HTERT RPE-1 (cell line): ENCODE data around the gene INPP4B.

Experiments used
- in situ Hi-C: fragments of 300-500 bp; cut with MboI; formaldehyde crosslinking; loops from 4 replicates; pipeline ENCODE4 v1.14.3; 2020; ENCODE audit warnings: low sequenced_read_pairs

The INPP4B gene

DNA sequence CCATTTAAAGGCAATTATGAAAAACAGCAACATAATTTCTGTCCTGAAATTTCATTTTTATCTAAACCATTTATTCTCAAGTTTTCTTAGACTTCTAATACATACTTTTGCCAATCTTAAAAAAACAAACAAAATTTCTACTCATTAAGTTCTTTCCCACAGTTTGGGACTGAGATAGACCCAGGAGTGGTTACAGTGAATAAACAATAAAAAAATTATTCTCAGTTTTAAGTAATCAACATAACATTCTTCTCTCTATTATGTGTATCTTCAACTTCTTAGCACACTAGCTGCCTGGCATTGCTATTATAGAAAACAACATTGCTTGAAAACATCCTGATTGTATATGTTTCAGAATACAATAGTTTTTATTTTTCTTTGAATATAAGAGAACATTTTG is 676.9 kb downstream of the INPP4B start:
- in situ Hi-C loops, result no loop called here

DNA sequence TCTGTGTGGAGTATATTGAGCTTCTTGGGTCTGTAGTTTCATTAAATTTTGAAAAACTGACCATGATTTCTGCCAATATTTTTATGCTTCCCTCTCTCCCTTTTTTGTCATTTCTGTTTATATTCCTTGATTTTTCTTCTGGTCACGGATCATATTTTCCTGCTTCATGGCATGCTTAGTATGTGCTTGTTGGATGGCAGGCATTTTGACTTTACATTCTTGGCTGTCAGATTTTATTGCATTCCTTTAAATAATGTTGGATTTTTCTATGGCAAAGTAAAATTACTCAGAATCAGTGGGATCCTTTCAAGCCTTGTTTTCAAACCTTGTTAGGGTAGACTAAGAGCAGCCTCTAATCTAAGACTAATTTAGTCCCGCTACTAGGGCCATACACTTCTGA is 677.9 kb downstream of the INPP4B start:
- in situ Hi-C loops, result no loop called here

DNA sequence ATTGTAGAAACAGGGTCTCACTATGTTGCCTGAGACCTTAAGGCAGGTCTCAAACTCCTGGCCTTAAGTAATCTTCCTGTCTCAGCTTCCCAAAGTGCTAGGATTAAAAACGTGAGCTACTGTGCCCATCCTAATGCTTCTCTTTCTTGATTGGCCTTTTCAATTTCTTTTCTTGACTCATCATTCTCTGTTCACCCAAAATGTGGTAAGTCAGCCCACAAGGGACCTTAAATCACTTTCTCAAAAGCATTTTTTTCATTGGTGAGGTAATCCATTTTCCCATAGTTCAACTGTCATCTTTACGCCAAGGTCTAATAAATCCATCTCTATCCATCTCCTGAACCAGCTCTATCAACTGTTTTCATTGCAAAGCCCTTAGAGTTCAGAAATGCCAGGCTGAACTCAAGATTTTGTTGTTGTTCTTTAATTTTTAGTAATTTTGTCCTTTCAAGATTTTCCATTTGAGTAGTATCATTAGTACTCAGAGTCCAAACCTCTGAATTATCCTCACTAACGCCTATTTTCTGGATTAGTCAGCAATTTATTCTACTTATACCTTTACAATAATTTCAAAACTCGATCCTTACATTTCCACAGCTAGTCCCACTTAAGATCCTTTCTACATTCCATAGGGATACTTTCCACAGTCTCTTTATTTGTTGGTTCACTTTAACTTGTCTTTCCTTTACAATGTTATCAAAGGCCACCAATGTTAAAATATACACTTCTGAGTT is 681.2 kb downstream of the INPP4B start:
- in situ Hi-C loops, result no loop called here

DNA sequence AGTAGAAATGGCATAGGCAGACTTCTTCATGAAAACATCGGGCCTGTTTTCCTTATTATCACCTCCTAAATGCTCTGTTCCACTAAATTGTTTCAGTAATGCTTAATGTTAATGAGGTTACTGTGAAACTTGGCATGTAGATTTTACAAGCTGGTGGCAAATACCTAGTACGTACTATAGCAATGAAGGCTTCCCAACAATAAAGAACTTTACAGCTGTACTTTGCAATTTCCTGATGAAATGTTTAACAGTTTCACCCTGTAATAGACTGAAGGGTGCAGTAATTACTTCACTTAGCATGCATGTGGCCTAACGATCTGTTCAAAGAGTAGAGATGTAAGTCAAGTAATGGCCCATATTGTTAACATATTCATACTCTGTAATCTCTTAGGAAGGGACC is 685.0 kb downstream of the INPP4B start:
- in situ Hi-C loops, result no loop called here

DNA sequence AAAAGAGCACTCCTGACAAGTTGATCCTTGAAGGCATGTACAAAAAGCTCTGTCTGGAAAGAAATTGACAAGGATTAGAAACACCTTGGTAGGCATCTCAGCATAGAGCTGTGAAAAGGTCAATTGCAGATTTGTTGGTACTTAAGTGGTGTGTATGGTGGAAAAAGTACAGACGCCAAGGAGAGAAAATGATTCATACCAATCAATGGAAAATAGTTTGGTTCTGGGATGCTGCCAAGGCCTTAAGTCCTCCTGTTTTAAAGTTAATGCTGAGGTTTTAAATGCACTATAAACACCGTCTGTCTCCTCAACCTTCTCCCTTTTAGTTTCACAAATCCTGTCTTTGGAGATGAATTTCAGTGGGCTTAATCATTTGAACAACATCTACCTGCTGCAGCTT is 685.6 kb downstream of the INPP4B start:
- in situ Hi-C loops, result no loop called here

DNA sequence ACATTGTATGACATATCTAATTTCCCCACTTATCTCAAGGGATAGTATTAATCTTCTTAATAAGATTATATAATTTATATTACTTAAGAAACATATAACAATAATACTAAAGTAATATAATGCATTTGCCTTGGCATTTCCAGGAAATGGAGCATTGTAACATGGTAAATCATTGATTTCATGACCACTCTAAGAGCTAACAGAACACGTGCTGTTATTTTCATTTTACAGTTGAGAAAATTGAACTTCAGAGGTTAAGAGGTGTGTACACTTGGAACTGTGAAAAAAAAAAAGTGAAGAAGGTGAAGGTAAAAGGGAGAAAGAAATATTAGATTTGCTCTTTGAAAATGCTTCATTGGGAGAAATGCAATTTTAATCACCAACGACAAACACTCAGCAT is 687.1 kb downstream of the INPP4B start:
- in situ Hi-C loops, result no loop called here

DNA sequence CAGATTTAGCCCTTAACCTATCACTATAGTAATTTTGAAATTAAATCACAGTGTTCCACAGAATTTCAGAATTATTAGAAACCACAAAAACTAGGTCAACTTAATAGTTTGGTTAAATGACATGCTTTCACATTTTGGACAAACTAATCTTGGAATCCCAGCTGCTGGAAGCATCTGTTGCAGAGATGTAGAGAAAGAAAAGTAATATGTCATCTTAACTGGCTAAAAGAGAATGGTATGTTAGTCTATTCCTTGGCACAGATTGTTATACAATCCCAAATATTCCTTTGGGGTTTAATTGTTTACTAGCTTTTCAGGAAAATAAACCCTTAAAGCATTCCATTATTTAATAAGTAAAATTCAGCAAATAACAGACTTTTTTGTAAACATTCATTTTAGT is 689.8 kb downstream of the INPP4B start:
- in situ Hi-C loops, result no loop called here

DNA sequence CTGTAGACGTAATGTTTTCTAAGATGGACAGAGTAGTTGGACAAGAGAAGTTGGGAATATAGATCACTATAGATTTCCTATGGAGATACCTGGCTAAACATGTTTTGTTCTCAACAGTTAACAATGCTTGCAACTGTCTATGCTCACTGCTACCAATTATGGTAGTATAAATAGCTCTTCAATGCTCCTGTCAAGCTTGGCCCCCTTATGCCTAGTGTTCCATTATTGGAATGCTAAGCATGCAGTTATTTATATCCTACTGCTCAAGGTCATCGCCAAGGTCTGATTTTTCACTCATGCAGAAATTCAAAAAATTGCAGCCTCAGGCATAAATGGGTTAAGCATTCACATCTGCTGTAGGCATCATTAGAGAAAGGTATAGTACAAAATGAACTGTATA is 690.8 kb downstream of the INPP4B start:
- in situ Hi-C loops, result no loop called here

DNA sequence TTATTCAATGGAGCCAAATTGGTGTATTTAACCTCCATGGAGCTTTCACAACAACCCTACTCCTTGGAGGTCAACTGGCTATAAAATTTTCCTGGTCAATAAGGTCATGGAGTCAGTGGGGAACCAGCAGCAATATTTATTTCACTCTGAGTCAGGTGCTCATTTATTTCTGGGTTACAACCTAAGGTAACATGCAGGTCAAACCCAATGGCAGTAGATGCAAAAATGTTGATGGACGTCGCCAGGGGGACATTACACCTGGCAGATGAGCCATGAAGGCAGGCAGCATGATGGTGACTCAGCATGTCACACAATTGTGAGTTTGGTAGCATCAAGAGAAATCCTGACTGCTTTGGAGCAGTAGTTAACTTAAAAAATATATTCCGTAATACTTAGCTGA is 695.6 kb downstream of the INPP4B start:
- in situ Hi-C loops, result no loop called here

DNA sequence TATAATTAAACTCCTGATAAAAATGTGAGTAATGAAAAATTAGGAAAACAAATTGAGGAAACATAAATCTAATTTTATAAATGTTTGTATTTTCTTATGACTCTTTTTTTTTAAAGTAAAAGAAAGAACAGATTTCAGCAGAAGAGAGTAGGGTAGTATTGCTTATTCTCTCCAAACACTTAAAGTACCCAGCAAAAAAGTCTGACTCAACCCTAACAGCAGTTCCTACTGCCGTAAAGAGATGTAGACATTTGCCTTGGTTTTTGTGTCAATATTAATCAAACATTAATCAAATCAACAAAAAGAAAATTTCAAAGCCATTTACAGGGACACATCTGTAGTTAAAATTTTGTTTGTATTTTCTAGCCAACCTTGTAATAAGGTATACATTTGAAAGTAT is 701.3 kb downstream of the INPP4B start:
- in situ Hi-C loops, result no loop called here

DNA sequence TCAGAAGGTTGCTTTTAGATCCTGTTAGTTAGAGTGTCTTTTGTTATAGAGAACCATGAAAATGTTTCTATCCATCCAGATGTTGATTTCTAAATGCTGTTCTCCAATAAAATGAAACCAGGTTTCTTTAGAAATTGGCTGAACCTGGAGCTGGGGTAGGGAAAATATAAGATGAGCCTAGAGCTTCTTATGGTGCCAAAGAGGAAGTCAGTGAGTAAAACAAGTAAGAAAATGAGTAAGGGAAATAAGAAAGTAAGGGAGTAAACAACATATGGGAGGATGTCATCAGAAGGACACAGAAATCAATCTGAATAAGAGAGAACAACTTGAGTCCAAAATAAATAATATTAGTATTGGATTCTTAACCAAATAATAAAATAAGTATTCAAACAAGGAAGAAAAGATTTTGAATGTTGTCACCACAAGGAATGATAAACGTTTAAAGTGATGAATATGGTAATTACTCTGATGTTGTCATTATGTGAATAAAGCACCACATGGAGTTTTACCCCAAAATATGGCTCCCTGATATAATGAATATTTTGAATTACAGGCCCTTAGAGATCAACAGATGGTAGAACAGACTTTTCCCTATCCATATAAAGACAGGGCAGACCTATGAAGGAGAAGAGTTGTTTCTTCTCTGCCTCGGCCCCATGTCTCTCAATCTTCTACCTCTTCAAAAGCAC is 703.6 kb downstream of the INPP4B start:
- in situ Hi-C loops, result no loop called here

DNA sequence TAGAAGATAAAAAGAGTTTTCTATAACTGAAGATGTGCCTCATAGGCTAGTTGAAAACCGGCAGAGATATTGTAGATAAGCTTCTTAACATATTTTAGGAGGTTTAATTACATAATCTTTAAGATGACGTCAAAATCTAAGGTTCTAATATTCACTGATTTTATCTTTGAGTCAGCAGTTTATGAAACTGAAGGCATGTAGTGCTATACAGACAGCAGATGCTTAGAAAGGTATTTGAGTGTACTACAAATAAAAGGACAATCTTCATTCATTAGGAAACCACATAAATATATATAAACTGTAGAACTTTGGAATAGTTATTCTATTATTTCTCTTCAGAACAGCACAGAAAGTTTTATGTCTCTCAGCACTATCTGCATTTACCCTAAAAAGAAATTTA is 704.9 kb downstream of the INPP4B start:
- in situ Hi-C loops, result no loop called here

DNA sequence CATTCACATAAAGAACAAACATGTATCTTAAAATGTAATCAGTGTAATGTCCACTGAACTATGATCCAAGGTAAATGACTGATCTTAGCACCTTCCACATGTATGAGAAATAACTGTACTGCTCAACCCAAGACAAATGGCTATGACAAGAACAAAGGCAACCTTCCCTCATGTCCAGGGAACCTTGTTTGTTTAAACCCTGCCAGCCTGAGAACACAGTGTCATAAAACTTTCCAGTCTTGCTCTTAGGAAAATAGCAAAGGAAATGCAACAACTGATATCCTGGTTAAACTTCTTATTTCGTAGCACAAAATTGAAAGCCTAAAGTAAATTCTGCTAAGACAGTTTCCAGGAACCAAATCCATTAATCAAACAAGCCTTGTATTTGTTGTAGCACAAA is 715.4 kb downstream of the INPP4B start:
- in situ Hi-C loops, result no loop called here

DNA sequence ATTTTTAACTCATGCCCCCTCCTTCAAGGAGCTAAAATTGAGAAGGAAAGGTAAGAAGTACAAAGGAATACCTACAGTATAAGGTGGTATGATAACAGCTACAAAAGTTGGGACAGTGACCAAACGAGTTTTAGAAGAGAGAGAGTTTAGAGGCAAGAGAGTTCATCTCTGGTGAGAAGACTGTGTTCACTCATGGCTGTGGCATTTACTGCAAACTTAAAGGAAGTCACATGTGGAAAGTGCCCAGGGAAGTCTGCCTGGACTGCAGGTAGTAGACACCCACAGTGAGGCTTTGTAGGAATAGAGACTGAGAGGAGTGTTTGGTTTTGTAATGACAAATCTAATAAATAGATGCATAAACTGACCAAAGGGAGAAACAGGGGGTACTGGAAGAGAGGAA is 716.2 kb downstream of the INPP4B start:
- in situ Hi-C loops, result no loop called here

DNA sequence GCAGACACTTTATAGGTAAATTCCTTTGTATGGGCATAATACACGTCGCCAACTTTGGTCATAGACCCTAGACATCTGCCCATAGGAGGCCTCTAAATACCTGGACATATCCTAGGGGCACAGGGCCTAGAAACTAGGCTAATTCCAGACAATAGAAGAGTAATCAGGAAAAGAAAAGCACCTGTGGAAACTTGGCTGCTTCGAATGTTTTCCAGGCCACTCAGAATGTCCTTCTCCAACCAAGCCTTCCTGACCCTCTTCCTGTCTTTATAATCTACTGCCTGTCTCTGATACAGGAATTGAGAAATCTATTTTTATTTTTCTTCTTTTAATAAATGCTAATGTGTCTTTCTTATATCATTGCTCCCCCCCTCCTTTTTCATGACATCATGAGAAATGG is 716.6 kb downstream of the INPP4B start:
- in situ Hi-C loops, result no loop called here

DNA sequence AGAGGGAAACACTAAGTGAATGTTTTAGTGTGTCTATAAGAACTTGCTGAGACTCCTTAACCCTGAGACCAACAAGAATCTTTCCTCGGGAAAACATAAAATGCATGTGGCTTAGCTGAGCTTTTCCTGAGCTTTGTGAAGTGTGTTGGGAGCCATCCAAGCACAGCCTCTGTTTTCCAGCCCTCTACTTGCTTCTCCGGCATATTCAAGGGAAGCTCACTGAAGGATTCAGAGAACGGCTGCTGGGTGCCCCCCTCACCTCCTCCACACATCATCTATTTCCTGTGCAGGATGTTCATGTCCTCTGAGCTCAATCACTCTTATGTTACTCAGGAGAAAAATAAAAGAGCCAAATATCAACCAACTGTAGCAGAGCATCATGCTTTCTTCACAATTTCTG is 717.6 kb downstream of the INPP4B start:
- in situ Hi-C loops, result no loop called here

DNA sequence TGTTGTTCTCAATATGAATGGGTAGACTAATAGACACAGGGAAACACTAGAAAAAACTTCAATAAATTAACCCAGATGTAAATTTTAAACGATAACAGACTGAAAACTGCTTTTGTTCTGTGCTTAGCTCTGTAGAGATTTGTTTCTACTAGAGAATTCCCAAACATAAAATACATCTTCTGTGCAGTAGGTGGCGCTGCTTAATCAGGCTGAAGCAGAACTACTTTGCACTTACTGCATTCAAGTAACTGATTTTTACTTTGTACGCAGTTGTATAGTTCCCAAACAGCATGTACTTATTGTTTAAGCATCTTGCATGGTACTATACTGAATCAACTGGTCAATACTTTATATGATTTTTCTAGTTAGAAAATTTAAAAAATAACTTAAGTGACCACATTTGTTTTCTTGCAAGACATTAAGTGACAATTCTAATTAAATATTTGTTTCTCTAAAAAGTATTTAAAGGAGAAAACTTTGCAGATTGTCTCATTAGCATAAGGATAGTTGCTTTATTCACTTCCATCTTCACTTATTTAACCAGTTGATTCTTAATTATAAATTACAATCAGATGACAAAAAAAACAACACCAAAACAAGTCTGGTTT is 719.1 kb downstream of the INPP4B start:
- in situ Hi-C loops, result no loop called here

DNA sequence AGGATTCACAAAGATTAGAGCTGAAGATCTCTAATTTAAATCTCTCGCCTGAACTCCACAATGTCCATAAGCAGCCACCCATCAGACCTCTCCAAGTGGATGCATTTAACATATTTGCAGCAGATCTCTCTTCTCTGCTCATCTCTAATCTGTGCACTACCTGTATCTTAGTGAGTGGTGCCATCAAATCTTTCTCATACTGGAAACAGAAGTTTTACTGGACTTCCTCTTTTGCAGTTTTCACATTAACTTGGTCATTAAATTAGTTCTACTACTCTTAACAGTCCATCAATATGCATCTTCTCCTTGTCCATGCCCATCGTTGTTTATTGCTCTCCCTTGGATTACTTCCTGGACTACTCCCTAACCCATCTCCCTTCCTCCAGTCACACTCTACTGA is 721.2 kb downstream of the INPP4B start:
- in situ Hi-C loops, result no loop called here

DNA sequence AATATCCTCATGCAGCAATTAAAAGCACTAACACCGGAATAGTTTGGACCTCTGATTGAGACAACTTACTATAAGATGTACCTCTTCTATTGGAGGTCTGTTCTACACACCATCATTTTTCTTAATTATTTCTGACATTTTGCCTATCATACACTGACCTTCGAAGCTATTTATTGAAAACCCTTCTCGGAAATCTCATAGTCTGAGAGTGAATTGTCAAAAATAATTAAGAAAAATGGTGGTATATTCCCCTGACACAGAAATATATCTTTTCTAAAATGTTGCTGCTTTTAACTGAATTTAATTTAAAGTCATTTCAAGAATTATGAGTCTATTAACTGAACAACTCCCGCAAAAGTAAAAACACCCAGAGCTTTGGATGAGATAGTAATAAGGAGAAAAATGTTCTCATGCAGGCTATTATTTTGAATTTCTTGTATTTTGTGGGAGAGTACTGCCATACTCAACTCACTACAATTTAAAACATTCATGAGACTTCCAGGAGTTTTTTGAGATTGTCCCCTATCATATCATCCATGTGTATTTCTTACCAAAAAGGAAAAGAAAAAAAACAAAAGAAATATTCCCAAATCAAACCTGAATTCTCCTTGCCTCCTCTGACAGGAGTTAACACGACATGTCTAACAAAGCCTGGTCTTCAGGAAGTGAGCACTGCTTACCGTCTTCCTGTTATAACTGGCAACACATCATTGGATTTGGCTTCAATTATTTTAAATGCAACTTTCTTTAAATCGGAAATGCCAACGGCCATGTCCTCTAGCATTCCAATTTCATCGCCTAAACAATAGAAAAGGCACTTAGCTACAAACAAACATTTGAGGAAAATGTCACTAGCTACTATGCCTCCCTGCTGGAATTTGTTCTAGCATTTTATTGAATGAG is 724.4 kb downstream of the INPP4B start:
- in situ Hi-C loops, result no loop called here

DNA sequence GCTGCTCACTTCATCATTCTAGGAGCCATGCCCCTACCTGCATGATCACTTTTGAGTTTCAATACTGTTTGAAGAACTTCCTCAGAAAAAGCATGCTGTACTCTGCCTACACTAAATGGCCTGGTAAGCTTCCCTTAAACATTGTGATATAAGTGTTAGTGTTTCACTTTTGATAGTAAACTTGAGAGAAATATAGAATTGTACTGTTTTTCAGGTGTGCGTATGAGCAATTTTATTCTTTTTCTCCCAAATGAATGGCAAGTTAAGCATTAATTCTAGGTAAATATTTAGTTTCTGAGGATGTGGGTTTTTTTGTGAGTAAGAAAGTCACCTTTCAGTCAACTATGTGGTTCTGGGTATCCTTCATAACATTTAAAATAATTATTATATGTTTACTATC is 725.2 kb downstream of the INPP4B start:
- in situ Hi-C loops, result no loop called here

DNA sequence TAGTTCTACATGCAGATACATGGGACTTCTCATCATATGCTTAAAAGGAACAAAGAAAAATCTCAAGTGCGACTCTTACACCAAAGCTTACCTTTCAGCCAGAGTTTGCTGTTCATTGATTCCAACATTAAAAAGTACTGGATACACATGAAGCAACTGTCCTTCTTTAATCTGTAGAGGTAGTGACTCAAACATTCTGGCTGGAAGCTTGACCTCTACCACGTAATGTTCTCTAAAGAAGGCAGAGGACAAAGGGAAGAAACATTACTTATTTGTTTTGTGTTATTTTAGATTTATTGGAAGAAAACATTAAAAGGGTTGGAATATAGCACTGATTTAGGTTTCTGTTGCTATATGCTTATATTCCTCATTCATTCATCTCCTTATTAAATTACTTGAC is 733.6 kb downstream of the INPP4B start:
- in situ Hi-C loops, result no loop called here
